Omental fat pad (tissue), 4 donors: ENCODE measurements around the gene TM9SF1. TPM values are rescaled to one million over a fixed set of nuclear protein-coding genes. Genes with fewer than 3 reads are reported as not detected.

Experiments
- ATAC-seq: fragments of 150-250 bp; one replicate; pipeline ENCODE4 v1.9.1; 2016; ENCODE audit warnings: mild to moderate bottlenecking, moderate library complexity; ENCODE audit not compliant: low FRiP score
- DNase-seq: peaks from one replicate; pipeline ENCODE4 v3.0.0-alpha.2; 2019; ENCODE audit warnings: low spot score
- CTCF ChIP-seq, 3 donors: fragments of 450-650 bp; IDR thresholded peaks; one replicate each; pipeline ENCODE4 v1.5.1; 2016 to 2017; ENCODE audit warnings: antibody characterized with exemption in 3 of 3, mild to moderate bottlenecking in 3 of 3, moderate library complexity in 2 of 3
- small RNA-seq: library from RNA; depleted of rRNA; stranded (forward); fragments of <200 nt; gene quantifications from one replicate; pipeline ENCODE3, GENCODE V24; 2016
- total RNA-seq, 4 donors: library from RNA; depleted of rRNA; stranded (reverse); fragments of >200 nt; gene quantifications; one replicate each; pipeline ENCODE4 v1.1.0, GENCODE V29; 2016

TM9SF1 gene
- total RNA-seq, 4 donors from 2014 or later, result 54.9 to 65.5 (median 60.9) TPM

- no peak for TF ChIP-seq CTCF (IDR thresholded peaks at IDR 0.05)
- ATAC-seq (no peak), DNase-seq (no peak)
Measured at GRCh38 chr14:24143511-24143910, 51.7 kb downstream of the TM9SF1 start.

GRCh38 chr14:24141097-24141880 lies 54.0 kb downstream of the TM9SF1 start, which contains the start of gene EMC9:
EMC9 (minus strand) TSS chr14:24141591; CDS start chr14:24141304, 287 bp downstream.
- DNase-seq, result peak; percentile 97
- peak; percentile 94 for ATAC-seq
- TF ChIP-seq CTCF (IDR thresholded peaks at IDR 0.05), result peak in 1 of 3 donors; percentile 42

GRCh38 chr14:24139272-24139934 lies 55.8 kb downstream of the TM9SF1 start:
- ATAC-seq (no peak), DNase-seq (no peak)
- TF ChIP-seq CTCF (IDR thresholded peaks at IDR 0.05), result no peak

Small RNA genes lying within 50 kb of the gene (small RNA-seq; reads per million reads assigned to genes)
- gene AL136295.4 (not detected), gene CHMP4A (not detected), gene IPO4 (not detected), gene IRF9 (not detected), gene MDP1 (not detected), gene RNA5SP383 (0.52 reads per million)

Other genes starting within 250 kb of the TM9SF1 start
- gene DHRS4, start 241.7 kb downstream of the TM9SF1 start, total RNA-seq, result 10 to 100 TPM; 29.8 to 57.0 (median 48.0) TPM
- gene DHRS4L2, start 206.5 kb downstream of the TM9SF1 start, total RNA-seq, result 10 to 100 TPM; 10.6 to 17.7 (median 15.2) TPM
- gene CARMIL3, start 143.4 kb downstream of the TM9SF1 start, total RNA-seq, result under 1 TPM; 0.06 to 0.72 (median 0.30) TPM
- not detected for gene CPNE6, start 123.9 kb downstream of the TM9SF1 start, total RNA-seq
- 10 to 100 TPM; 33.6 to 53.4 (median 42.9) TPM for gene PCK2, start 101.1 kb downstream of the TM9SF1 start, total RNA-seq
- 10 to 100 TPM; 50.1 to 76.0 (median 54.4) TPM for gene DCAF11, start 80.7 kb downstream of the TM9SF1 start, total RNA-seq
- gene NRL, start 80.5 kb downstream of the TM9SF1 start, total RNA-seq, result 1 to 10 TPM in 3 of 4 donors, under 1 TPM in 1; 0.94 to 4.3 (median 1.3) TPM
- 1 to 10 TPM in 2 of 4 donors, under 1 TPM in 1, not detected in 1; 0.96 to 2.8 (median 1.2) TPM for gene FITM1, start 64.8 kb downstream of the TM9SF1 start, total RNA-seq
- 100 to 1,000 TPM in 1 of 4 donors, 10 to 100 TPM in 3; 89.1 to 158 (median 96.8) TPM for gene PSME1, start 59.2 kb downstream of the TM9SF1 start, total RNA-seq
- 10 to 100 TPM in 2 of 4 donors, 1 to 10 TPM in 2; 6.3 to 15.3 (median 10.0) TPM for gene EMC9, start 53.9 kb downstream of the TM9SF1 start, total RNA-seq
- gene PSME2, start 48.8 kb downstream of the TM9SF1 start, total RNA-seq, result 10 to 100 TPM; 32.8 to 86.4 (median 70.3) TPM
- 10 to 100 TPM; 26.6 to 64.2 (median 37.8) TPM for gene RNF31, start 47.9 kb downstream of the TM9SF1 start, total RNA-seq
- 100 to 1,000 TPM in 1 of 4 donors, 10 to 100 TPM in 3; 39.4 to 126 (median 66.3) TPM for gene IRF9, start 34.2 kb downstream of the TM9SF1 start, total RNA-seq
- gene REC8, start 23.4 kb downstream of the TM9SF1 start, total RNA-seq, result 10 to 100 TPM in 3 of 4 donors, 1 to 10 TPM in 1; 6.7 to 31.4 (median 16.3) TPM
- 100 to 1,000 TPM in 1 of 4 donors, 10 to 100 TPM in 3; 24.1 to 108 (median 34.4) TPM for gene IPO4, start 6.6 kb downstream of the TM9SF1 start, total RNA-seq
- under 1 TPM in 2 of 4 donors, not detected in 2; 0.36 to 0.46 TPM for gene TSSK4, start 10.3 kb upstream of the TM9SF1 start, total RNA-seq
- gene CHMP4A, start 18.0 kb upstream of the TM9SF1 start, total RNA-seq, result 10 to 100 TPM; 51.8 to 82.7 (median 64.7) TPM
- gene MDP1, start 20.6 kb upstream of the TM9SF1 start, total RNA-seq, result 10 to 100 TPM in 3 of 4 donors, 1 to 10 TPM in 1; 9.0 to 18.1 (median 12.5) TPM
- 100 to 1,000 TPM in 3 of 4 donors, 10 to 100 TPM in 1; 98.4 to 184 (median 126) TPM for gene NEDD8, start 36.9 kb upstream of the TM9SF1 start, total RNA-seq
- gene GMPR2, start 37.5 kb upstream of the TM9SF1 start, total RNA-seq, result 10 to 100 TPM; 36.3 to 69.0 (median 47.0) TPM
- 10 to 100 TPM; 46.1 to 80.1 (median 63.6) TPM for gene TINF2, start 47.2 kb upstream of the TM9SF1 start, total RNA-seq
- gene TGM1, start 67.7 kb upstream of the TM9SF1 start, total RNA-seq, result 100 to 1,000 TPM in 2 of 4 donors, 10 to 100 TPM in 1, 1 to 10 TPM in 1; 2.0 to 114 (median 79.1) TPM
- 10 to 100 TPM; 20.7 to 30.9 (median 25.0) TPM for gene RABGGTA, start 76.2 kb upstream of the TM9SF1 start, total RNA-seq
- gene DHRS1, start 104.3 kb upstream of the TM9SF1 start, total RNA-seq, result 10 to 100 TPM; 14.3 to 42.5 (median 23.7) TPM
- 10 to 100 TPM; 13.9 to 22.2 (median 17.8) TPM for gene NOP9, start 104.4 kb upstream of the TM9SF1 start, total RNA-seq
- gene CIDEB, start 112.5 kb upstream of the TM9SF1 start, total RNA-seq, result 10 to 100 TPM in 3 of 4 donors, 1 to 10 TPM in 1; 9.1 to 23.8 (median 14.3) TPM
- 1 to 10 TPM; 4.7 to 9.0 (median 7.9) TPM for gene LTB4R2, start 114.7 kb upstream of the TM9SF1 start, total RNA-seq
- 10 to 100 TPM in 3 of 4 donors, 1 to 10 TPM in 1; 5.0 to 16.7 (median 12.6) TPM for gene LTB4R, start 116.1 kb upstream of the TM9SF1 start, total RNA-seq
- gene ADCY4, start 139.6 kb upstream of the TM9SF1 start, total RNA-seq, result 100 to 1,000 TPM in 1 of 4 donors, 10 to 100 TPM in 2, 1 to 10 TPM in 1; 9.7 to 144 (median 45.6) TPM
- 10 to 100 TPM in 2 of 4 donors, 1 to 10 TPM in 2; 9.0 to 18.0 (median 13.2) TPM for gene RIPK3, start 144.6 kb upstream of the TM9SF1 start, total RNA-seq
- 10 to 100 TPM in 3 of 4 donors, 1 to 10 TPM in 1; 9.2 to 53.3 (median 23.3) TPM for gene NFATC4, start 172.7 kb upstream of the TM9SF1 start, total RNA-seq
- gene NYNRIN, start 203.6 kb upstream of the TM9SF1 start, total RNA-seq, result 10 to 100 TPM in 3 of 4 donors, 1 to 10 TPM in 1; 4.6 to 24.9 (median 13.0) TPM
- 1 to 10 TPM; 1.2 to 4.4 (median 2.8) TPM for gene CBLN3, start 234.2 kb upstream of the TM9SF1 start, total RNA-seq
- 10 to 100 TPM; 32.1 to 77.1 (median 43.5) TPM for gene KHNYN, start 234.5 kb upstream of the TM9SF1 start, total RNA-seq
- 10 to 100 TPM; 28.4 to 35.9 (median 31.8) TPM for gene SDR39U1, start 247.3 kb upstream of the TM9SF1 start, total RNA-seq